Dermis microvascular lymphatic vessel endothelial cell (primary cell): Measurements from ENCODE around the gene PPFIBP2. TPM values are rescaled to one million over a fixed set of nuclear protein-coding genes. Genes with fewer than 3 reads are reported as not detected.

Source experiments
- DNase-seq, 2 donors: peaks; one replicate each; pipeline versions ENCODE4 v3.0.0 to v3.0.0-alpha.2; 2010; ENCODE audit warnings: low read depth in 2 of 2
- total RNA-seq: library from RNA; depleted of rRNA; stranded (reverse); fragments of >200 nt; gene quantifications from 2 replicates; pipeline ENCODE4 v1.2.1, GENCODE V29; 2014

PPFIBP2 gene
- total RNA-seq, 1 donor from 2014 or later, result 1.7 TPM

DNA sequence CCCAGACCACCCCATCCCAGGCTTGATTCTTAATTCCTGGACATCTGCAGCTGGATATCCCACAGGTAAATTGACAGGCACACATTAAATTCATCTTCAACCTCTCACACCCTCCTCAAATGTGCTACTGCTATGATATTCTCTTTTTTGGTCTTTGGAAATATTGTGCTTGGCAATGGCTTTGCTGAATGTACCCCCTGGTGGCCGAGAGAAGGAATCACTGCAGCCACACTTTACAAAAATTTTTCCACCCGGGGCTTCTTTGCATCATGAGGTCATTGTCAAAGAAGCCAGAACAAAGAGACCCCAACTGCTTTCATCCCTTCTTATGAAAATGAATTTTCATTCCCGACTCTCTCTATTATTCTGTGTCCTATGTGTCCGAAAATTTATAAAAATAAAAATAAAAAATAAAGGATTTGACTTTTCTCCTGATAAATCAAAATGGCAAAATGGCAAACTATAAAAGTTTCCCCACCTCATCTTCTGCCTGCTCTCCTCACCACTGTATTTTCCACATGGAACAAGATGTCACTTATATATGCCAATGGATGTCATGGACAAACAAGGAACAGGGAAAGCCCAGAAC is 174.5 kb downstream of the PPFIBP2 start:
- DNase-seq, result peak; percentile 3 to 42

DNA sequence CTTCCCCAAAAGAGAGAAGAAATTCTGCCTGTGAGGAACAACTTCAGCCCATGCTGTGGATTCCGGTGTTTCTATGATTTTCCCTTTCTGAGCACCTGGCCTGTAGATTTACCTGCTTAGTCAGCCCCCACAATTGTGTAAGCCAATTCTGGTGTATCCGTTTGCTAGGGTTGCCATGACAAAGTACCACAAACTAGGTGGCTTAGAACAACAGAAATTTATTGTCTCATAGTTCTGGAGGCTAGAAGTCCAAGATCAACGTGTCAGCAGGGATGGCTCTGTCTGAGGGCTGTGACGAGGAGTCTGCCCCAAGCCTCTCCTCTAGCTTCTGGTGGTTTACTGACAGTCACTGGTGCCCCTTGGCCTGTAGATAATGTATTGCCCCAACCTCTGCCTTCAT is 175.4 kb downstream of the PPFIBP2 start:
- DNase-seq, result no peak

DNA sequence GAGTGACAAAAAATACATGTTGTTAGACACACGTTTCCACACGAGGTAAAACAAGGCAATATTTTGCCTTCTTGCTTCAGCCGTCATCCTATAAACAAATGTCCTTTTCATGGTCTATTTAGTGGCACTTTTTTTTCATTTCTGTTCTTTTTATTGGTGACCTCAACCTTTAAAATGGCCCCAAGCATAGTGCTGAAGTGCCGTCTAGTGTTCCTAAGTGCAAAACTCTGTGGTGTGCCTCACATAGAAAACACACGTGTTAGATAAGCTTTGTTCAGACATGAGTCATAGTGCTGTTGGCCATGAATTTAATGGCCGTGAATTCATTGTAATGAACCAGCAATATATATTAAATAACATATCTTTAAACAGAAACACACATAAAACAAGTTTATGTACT is 176.8 kb downstream of the PPFIBP2 start:
- peak in 1 of 2 donors; percentile 28 for DNase-seq

DNA sequence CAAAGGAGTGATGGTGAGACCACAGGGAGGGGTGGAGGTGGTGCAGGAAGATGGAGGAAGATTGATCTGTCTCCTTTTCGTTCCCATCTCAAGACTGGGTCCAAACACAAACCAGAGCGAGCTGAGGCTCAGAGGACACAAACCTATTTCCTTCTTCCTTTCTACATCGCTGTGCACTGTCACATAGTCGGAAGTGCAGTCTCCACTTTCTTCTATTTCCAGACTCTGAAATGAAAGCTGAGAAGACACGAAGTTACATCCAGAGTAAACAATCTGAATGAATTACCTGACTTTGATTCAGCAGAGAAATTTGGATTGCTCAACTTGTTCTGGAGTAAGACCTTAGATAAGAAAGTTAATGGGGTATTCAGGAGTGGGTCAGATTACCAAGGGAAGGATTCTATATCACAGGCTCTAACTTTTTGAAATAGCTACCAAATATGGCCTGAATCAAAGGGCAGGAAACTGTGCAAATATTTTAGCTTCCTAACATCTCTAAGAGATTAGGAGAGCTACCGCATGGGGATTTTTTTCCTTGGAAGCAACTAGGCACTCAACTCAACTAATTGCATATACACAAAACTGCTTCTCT is 178.1 kb downstream of the PPFIBP2 start:
- DNase-seq, result no peak

DNA sequence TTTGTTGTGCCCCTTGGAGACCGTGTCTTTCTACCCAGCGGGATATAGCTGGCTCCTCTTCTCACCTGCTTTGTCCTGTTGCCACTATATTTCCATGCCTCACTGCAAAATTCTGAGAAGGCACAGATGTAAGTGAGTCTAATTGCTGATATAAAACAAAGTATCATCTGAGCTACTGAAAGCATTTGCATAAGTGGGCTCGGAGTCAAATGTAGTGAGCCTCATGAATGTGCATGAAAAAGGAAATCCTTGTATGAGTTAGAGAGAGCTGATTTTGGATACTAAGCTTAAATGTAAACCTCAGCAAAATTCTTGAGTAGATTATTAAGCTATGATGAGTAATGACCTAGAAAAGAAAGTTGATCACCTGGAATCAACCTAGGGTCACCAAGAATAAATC is 178.6 kb downstream of the PPFIBP2 start:
- DNase-seq, result no peak

DNA sequence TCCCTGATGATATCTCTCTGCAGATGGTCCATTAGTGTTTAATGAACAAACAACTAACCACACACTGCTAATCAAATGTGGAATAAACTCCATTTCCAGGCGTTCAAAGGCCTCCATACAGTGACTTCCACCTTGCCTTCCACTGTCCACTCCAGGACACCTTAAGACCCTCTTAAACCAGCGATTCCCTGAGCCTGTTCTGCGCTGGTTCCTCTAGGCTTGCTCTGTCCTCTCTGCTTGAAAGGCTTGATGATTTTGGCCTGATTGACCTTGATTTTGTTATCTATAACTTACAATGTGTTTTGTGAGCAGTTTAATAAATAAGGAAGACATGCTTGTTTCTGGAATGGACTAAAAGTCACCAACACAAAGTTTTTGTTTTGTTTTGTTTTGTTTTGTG is 180.4 kb downstream of the PPFIBP2 start:
- DNase-seq, result no peak

DNA sequence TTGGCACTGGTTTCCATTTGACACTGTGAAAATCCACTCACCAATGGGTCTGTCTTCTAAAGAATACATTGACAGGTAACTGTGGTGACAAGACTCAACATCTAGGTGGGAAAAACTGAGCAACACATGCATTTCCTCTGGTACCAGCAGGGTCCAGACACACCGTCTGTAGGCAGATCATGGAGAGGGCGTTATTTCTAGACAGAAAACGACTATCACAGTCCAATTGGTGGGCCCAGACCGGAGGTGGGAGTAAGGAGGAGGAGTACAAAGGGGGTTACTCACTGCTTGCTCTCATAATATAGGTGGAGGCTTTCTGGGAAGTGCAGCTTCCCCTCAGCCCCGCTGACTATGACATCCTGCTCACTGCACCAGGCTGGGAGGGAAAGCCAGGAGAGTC is 182.6 kb downstream of the PPFIBP2 start:
- no peak for DNase-seq

Other genes with a start within 250 kb of the PPFIBP2 start
- gene OLFML1, start 28.5 kb upstream of the PPFIBP2 start, total RNA-seq, result 0.25 TPM in 1 of 2 replicates, not detected in the other
- gene CYB5R2, start 159.5 kb downstream of the PPFIBP2 start, total RNA-seq, result 0.25 and 0.77 TPM in 2 replicates
- gene OVCH2, start 192.5 kb downstream of the PPFIBP2 start, total RNA-seq, result not detected in 2 replicates